HG03280 (cell line): Measurements from ENCODE around the gene VPS8.
"Not testable (repeated sequence)": the region's sequence is repeated elsewhere in the genome, so short reads cannot be mapped to it uniquely, and the experiment has no call there.

Source experiments
- ATAC-seq: cut with Tn5 transposase; IDR thresholded peaks from one replicate; pipeline ENCODE4 v1.9.1; 2021; ENCODE audit warnings: mild to moderate bottlenecking, moderate library complexity; ENCODE audit not compliant: unreplicated experiment

Gene VPS8

DNA sequence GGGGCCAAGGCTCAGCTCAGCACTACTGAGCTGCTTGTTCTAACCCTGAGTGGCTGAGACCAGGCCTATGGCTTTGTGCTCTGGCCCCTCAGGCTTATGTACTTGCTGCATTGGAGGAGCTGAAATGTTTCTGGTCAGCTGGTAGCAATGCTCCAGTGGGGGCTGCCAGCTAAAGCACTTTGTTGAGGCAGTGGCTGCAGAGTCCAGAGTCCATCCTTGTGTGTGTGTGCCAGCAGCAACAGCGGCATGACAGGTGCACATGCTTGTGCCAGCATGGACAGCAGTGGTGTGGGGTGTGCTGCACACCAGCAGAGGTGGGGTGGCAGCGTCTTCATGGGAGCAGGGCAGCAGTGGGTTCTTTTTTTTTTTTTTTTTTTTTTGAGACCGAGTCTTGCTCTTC lies 169.1 kb downstream of the VPS8 start:
- ATAC-seq, result no peak

DNA sequence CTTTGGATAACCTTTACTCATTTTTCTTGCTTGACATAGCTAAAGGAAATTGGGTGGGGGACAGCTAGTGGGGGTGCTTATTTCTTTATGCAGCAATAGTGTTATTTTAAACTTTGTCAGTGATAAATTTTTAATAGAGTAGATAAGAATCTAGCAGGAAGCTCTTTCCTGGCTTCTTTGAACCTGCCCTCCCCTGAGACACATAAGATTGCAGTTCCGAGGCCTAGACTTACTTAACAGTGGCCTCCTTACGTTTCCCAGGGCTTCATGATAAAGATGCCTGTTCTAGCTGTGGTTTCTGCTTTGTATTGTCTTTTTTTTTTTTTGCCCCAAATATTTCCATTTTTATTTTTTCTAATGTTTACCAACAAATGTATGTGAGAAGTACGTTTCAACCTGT lies 170.1 kb downstream of the VPS8 start:
- ATAC-seq, result no peak

GRCh38 chr3:184985586-184985985 lies 173.6 kb downstream of the VPS8 start:
- ATAC-seq, result no peak

GRCh38 chr3:184986366-184986889 lies 174.5 kb downstream of the VPS8 start:
- ATAC-seq, result no peak

- no peak for ATAC-seq
Measured at GRCh38 chr3:184993394-184993793, 181.4 kb downstream of the VPS8 start.

DNA sequence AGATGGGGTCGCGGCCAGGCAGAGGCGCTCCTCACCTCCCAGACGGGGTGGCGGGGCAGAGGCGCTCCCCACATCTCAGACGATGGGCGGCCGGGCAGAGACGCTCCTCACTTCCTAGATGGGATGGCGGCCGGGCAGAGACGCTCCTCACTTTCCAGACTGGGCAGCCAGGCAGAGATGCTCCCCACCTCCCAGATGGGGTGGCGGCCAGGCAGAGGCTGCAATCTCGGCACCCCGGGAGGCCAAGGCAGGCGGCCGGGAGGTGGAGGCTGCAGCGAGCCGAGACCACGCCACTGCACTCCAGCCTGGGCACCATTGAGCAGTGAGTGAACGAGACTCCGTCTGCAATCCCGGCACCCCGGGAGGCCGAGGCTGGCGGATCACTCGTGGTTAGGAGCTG lies 191.9 kb downstream of the VPS8 start:
- not testable (repeated sequence) for ATAC-seq

DNA sequence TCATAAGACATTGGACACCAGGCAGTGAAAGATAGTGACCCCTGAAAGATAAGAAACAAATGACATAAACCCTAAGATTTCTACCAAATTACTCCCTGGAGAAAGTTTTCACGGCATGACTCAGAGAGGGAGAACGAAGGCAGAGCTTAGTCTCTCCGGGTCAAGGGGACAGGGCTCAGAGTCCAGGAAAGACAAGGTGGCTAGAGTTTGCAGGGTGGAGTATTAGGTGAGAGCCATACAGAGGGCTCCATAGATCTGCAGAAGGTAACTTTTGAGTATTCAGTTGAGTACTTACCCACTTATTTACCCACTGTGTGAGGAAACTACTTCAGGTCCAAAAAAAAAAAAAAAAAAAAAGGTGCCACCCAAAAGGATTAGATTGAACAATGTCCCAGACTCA lies 197.7 kb downstream of the VPS8 start:
- no peak for ATAC-seq

- not testable (repeated sequence) for ATAC-seq
Measured at GRCh38 chr3:185017584-185017983, 205.6 kb downstream of the VPS8 start.

GRCh38 chr3:185017996-185018395 lies 206.0 kb downstream of the VPS8 start:
- not testable (repeated sequence) for ATAC-seq

DNA sequence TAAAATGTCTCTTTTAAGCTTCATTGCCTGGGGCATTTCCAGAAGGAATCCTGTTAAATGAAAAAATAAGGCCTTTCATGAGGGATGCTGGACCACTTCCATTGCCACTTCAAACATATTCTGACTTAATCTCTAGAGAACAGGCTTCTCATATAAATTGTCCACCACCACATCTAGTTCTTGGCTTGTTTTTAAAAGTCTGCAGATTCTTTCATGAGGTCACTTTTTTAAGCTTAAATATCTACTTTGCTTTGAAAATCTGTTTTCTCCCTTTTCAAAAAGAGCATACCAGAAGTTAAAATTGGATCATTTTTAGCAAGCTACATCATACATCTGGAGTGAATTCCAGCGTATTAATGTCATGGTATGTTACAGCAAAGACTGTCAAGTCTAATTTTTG lies 209.3 kb downstream of the VPS8 start:
- ATAC-seq, result no peak

GRCh38 chr3:185024406-185024805 lies 212.4 kb downstream of the VPS8 start:
- ATAC-seq, result no peak

GRCh38 chr3:185024966-185025365 lies 213.0 kb downstream of the VPS8 start:
- no peak for ATAC-seq

DNA sequence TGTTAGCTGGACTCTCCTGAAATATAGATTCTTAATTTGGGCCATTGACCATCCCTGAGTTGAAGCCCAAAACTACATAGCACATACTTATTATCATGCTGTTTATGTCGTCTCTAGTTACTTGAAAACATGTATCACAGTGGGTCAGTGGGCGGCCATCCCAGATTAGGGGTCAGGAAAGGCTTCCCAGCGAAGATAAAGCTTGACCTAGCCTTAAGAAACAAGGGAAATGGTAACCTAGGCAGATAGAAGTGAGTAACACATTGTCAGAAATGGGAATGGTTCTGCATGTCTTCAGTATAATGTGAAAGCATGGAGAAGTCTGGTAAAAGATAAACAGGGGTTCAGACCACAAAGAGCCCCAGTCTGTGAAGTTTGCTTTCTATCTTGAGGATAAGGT lies 216.2 kb downstream of the VPS8 start:
- no peak for ATAC-seq

DNA sequence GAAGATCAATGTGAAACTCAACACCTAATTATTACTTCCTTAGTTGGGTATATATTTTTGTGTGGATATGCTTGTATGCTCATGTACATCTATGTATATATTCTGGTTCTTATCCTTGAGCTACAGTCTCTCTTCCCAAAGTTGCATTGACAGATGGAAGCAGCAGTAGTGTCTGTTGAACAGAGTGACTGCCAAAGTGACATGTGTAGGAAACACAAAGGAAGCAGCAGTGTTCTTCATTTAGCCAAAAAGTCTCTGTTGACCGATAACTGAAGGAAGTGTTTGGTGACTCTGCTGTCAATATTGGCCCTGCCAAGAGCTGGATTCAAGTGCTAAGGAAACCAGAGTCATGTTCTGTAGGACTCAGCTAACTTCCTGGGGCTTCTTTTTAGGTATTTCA lies 217.1 kb downstream of the VPS8 start:
- ATAC-seq, result no peak

GRCh38 chr3:185030399-185030798 lies 218.4 kb downstream of the VPS8 start:
- no peak for ATAC-seq

DNA sequence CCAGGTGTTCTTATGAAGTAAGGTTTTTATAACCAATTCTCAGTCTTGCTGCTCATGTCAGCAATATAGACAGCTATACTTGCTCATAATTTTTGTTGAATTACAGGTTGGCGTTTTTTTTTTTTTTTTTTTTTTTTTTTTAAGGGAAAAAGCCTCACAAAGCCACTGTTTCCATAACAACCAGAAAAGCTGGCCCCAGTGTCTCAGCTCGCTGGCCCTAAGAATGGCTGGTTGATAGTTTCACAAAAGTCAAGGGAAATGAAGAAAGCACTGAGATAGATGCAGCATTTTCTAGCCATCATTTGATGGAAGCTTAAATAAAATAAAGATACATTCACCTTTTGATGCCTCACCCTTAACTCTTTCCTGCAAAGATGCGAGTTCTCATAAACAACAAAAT lies 219.0 kb downstream of the VPS8 start:
- ATAC-seq, result no peak

- no peak for ATAC-seq
Measured at GRCh38 chr3:185037801-185038200, 225.8 kb downstream of the VPS8 start.

DNA sequence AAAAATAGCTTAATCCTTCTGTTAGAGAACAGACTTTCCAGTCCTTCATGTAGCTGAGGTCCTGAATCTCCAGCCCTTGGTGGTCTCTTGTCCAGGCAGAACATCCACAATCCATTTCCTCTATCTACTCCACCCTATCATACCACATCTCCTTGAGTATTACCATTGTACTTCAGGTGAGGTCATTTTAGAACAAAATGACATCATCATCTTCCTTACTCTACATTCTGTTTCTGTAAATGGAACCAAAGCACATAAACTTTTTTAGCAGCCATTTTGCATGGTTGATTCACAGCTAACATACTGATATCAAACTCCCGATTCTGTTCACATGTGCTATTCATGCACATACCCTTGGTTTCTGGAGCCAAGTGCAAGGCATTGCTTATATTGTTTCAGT lies 228.5 kb downstream of the VPS8 start:
- ATAC-seq, result no peak

DNA sequence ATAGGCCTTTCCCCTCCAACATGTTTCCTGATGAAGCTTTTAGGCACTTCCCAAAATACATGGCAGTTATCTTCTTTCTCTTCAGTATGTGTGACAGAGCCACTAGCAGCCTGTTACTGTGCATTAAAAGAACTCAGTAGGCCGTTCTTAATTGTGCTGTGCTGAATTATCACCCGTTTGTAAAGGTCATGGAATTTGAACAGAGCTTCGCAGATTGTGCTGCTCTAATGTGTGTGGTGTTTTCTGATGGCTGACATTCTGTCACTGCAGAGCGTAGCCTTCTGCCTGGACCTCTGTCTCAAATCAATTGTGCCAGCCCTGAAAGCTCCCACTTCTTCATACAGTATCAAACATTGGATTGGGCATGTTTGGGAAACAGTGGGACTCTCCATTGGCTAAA lies 229.6 kb downstream of the VPS8 start:
- no peak for ATAC-seq

GRCh38 chr3:185042312-185043050 lies 230.5 kb downstream of the VPS8 start:
- no peak for ATAC-seq

DNA sequence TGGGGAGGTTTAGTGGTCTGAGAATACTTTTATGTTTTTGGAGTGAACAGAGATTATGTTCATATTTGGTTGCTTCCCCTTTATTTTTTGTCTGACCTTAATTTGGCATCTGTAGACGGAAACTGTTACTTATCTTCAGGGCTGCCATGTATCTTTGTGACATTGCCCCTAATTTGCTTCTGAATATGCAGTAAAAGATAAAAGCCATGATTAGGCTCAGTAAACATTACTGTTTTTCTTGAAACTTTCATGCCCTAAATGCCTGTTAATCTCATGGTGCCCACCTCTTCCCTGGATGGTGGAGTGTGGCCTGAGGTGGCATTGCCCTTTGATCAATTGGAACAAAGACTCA lies 234.2 kb downstream of the VPS8 start:
- ATAC-seq, result no peak

DNA sequence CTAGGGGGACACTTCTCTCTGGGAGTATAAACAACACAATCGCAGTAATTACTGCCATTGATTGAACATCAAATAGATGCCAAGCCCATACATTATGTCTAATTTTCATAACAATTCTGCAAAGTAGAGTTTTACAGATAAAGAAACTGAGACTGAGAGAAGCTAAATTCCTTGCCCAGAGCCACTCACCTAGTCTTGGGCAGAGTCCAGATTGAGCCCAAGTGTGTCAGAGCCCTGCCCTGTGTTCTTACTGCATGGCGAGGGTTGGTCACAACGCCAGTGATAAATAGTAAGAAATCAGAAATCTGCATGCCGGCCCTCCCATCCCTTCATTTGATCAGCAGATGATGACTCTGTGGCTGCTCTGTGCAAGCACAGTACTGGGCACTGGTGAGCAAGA lies 234.6 kb downstream of the VPS8 start:
- ATAC-seq, result no peak

DNA sequence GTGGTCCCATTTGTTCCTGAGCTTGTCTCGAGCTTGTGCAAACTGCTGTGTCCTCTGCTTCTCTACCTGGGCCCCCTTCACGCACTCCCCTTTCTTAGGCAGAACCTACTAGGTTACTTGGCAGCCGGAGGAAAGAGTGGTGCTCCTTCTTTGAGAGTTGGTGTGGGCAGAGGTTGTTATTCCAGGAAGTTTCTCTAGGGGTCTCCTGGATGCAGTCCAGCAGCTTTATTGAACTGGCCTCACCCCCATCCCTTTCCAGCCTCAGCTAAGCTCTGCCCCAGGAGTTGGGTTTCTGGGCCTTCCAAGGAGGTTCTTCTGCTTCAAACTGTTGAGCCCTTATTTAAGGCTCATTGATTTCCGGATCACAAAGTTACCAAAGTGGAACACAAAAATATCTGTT lies 237.7 kb downstream of the VPS8 start:
- ATAC-seq, result no peak
